GM23338 (cell line): Measurements from ENCODE around the gene ASPM. TPM values are rescaled to one million over a fixed set of nuclear protein-coding genes. Genes with fewer than 3 reads are reported as not detected.

Experiments used
- ATAC-seq: fragments of 200-7000 bp; cut with Tn5 transposase; 3 replicates; pipeline ENCODE4 v1.9.1; 2020
- DNase-seq: peaks from one replicate; pipeline ENCODE4 v3.0.0-alpha.2; 2015; ENCODE audit warnings: low spot score
- H2AFZ ChIP-seq: fragments of 200-600 bp; sonication (generic); 2 replicates; pipeline ENCODE4 v1.8.0; 2016; ENCODE audit warnings: antibody characterized with exemption, mild to moderate bottlenecking, moderate library complexity
- H3F3A ChIP-seq: fragments of 200-600 bp; sonication (generic); replicated peaks from 2 replicates; pipeline ENCODE4 v1.8.0; 2017; ENCODE audit warnings: antibody characterized with exemption, mixed run types, low read depth
- H3K27ac ChIP-seq: fragments of 200-600 bp; sonication (generic); 2 replicates; pipeline ENCODE4 v1.6.1; 2016; ENCODE audit warnings: low read depth
- H3K27me3 ChIP-seq: fragments of 200-600 bp; sonication (generic); 2 replicates; pipeline ENCODE4 v1.8.0; 2016; ENCODE audit warnings: mild to moderate bottlenecking, mixed run types, moderate library complexity; ENCODE audit not compliant: insufficient read depth
- H3K36me3 ChIP-seq: fragments of 200-600 bp; sonication (generic); 2 replicates; pipeline ENCODE4 v1.8.0; 2016; ENCODE audit warnings: mild to moderate bottlenecking; ENCODE audit not compliant: insufficient read depth
- H3K4me1 ChIP-seq: fragments of 200-600 bp; sonication (generic); 2 replicates; pipeline ENCODE4 v1.8.0; 2016; ENCODE audit warnings: mild to moderate bottlenecking, moderate library complexity; ENCODE audit not compliant: insufficient read depth
- H3K4me2 ChIP-seq: fragments of 200-600 bp; sonication (generic); 2 replicates; pipeline ENCODE4 v1.7.1; 2017; ENCODE audit warnings: mixed run types
- H3K4me3 ChIP-seq: fragments of 200-600 bp; sonication (generic); 2 replicates; pipeline ENCODE4 v1.6.1; 2016; ENCODE audit warnings: mixed run types
- H3K79me2 ChIP-seq: fragments of 200-600 bp; sonication (generic); replicated peaks from 2 replicates; pipeline ENCODE4 v1.8.0; 2017; ENCODE audit warnings: mild to moderate bottlenecking; ENCODE audit not compliant: insufficient read depth
- H3K9me2 ChIP-seq: fragments of 200-600 bp; sonication (generic); 2 replicates; pipeline ENCODE4 v1.8.0; 2017; ENCODE audit not compliant: insufficient read depth
- H4K20me1 ChIP-seq: fragments of 200-600 bp; sonication (generic); replicated peaks from 2 replicates; pipeline ENCODE4 v1.8.0; 2017; ENCODE audit warnings: mild to moderate bottlenecking; ENCODE audit not compliant: insufficient read depth
- H3K27ac Mint-ChIP-seq: 2 replicates; pipeline ENCODE4 v1.8.0; 2020; ENCODE audit warnings: inconsistent platforms, mild to moderate bottlenecking, moderate library complexity, mixed read lengths
- H3K27me3 Mint-ChIP-seq: 3 replicates; pipeline ENCODE4 v1.8.0; 2022; ENCODE audit warnings: low read depth, mild to moderate bottlenecking, moderate library complexity, mixed read lengths, inconsistent platforms; ENCODE audit not compliant: insufficient read depth, poor library complexity
- H3K36me3 Mint-ChIP-seq: 3 replicates; pipeline ENCODE4 v1.8.0; 2021; ENCODE audit warnings: low read depth, mild to moderate bottlenecking, inconsistent platforms, moderate library complexity, mixed read lengths
- H3K4me1 Mint-ChIP-seq: 3 replicates; pipeline ENCODE4 v1.8.0; 2020; ENCODE audit warnings: mild to moderate bottlenecking, inconsistent platforms, mixed read lengths
- H3K4me3 Mint-ChIP-seq: 3 replicates; pipeline ENCODE4 v1.8.0; 2021; ENCODE audit warnings: moderate library complexity, mild to moderate bottlenecking, inconsistent platforms, mixed read lengths
- H3K9me3 Mint-ChIP-seq: 3 replicates; pipeline ENCODE4 v1.8.0; 2020; ENCODE audit warnings: moderate library complexity, mild to moderate bottlenecking, inconsistent platforms, mixed read lengths
- EZH2 ChIP-seq: fragments of 200-600 bp; sonication (generic); IDR thresholded peaks from one replicate; pipeline ENCODE4 v1.8.0; 2017; ENCODE audit warnings: antibody characterized with exemption, mild to moderate bottlenecking, low read depth; ENCODE audit not compliant: unreplicated experiment
- EZH2phosphoT487 ChIP-seq: fragments of 200-600 bp; sonication (generic); IDR thresholded peaks from one replicate; pipeline ENCODE4 v1.8.1; 2018; ENCODE audit warnings: antibody characterized with exemption; ENCODE audit not compliant: unreplicated experiment
- JUNB ChIP-seq: IDR thresholded peaks from one replicate; pipeline ENCODE4 v1.6.1; 2016; ENCODE audit warnings: antibody characterized with exemption; ENCODE audit not compliant: unreplicated experiment
- NANOG ChIP-seq: IDR thresholded peaks from 2 replicates; pipeline ENCODE4 v1.6.1; 2016; ENCODE audit warnings: antibody characterized with exemption, borderline replicate concordance
- POLR2AphosphoS5 ChIP-seq: IDR thresholded peaks from 2 replicates; pipeline ENCODE4 v1.6.1; 2016; ENCODE audit warnings: antibody characterized with exemption, low read depth
- STAT1 ChIP-seq: IDR thresholded peaks from one replicate; pipeline ENCODE4 v1.6.1; 2016; ENCODE audit warnings: antibody characterized with exemption; ENCODE audit not compliant: unreplicated experiment
- ZNF114 ChIP-seq: fragments of 250-450 bp; sonication (Bioruptor Pico); IDR thresholded peaks from 2 replicates; pipeline ENCODE4 v1.5.0; 2020; ENCODE audit warnings: mild to moderate bottlenecking, moderate library complexity
- ZNF331 ChIP-seq: fragments of 250-450 bp; sonication (Bioruptor Pico); IDR thresholded peaks from 2 replicates; pipeline ENCODE4 v1.5.0; 2020; ENCODE audit warnings: low read depth, mild to moderate bottlenecking, moderate library complexity
- polyA plus RNA-seq: library from polyadenylated mRNA; unstranded; fragments of >200 nt; fragmentation: Nextera tagmentation; extraction: Ambion mirVana; gene quantifications from 2 replicates; pipeline ENCODE4 v1.2.1, GENCODE V29; 2016
- total RNA-seq: library from RNA; depleted of rRNA; stranded (reverse); fragments of >200 nt; shearing (Covaris generic); gene quantifications from 2 replicates; pipeline ENCODE4 v1.2.3, GENCODE V29; 2014
- TF ChIP-seq, protein P1 (sequence below): IDR thresholded peaks from 2 replicates; pipeline ENCODE4 v1.6.1; 2016; ENCODE audit warnings: antibody characterized with exemption
- TF ChIP-seq, protein P2 (sequence below): IDR thresholded peaks from one replicate; pipeline ENCODE4 v1.6.1; 2018; ENCODE audit warnings: antibody characterized with exemption; ENCODE audit not compliant: unreplicated experiment
- TF ChIP-seq, protein P3 (sequence below), 2 experiments: fragments of 200-600 bp in 1 of 2; sonication (generic) in 1 of 2; conservative IDR thresholded peaks; 2 replicates each; pipeline versions ENCODE4 v1.5.1 to v1.6.1; 2016 to 2017; ENCODE audit warnings: antibody characterized with exemption in 2 of 2, low read depth in 2 of 2, mild to moderate bottlenecking in 2 of 2, moderate library complexity in 1 of 2

The ASPM gene
- total and polyA plus RNA-seq, 2 experiments from 2014 or later = 36.8 to 64.9 TPM

- Mint-ChIP-seq H3K27me3 (no peaks in the 10 kb centered on the region), H3K9me3 (no peaks in the 10 kb centered on the region), H3K4me1 (no peaks in the 10 kb centered on the region), H3K27ac (no peak overlapping the region), H3K36me3 (no peaks in the 10 kb centered on the region), H3K4me3 (no peak overlapping the region)
- Histone ChIP-seq H3F3A (no peaks in the 10 kb centered on the region), H3K79me2 (no peaks in the 10 kb centered on the region), H3K4me2 (no peak overlapping the region), H3K4me1 (no peaks in the 10 kb centered on the region), H3K9me2 (no peaks in the 10 kb centered on the region), H3K36me3 (no peaks in the 10 kb centered on the region), H3K27me3 (no peaks in the 10 kb centered on the region), H4K20me1 (no peaks in the 10 kb centered on the region), H3K4me3 (no peak overlapping the region), H3K27ac (no peak overlapping the region), H2AFZ (no peak overlapping the region)
- ATAC-seq (no peak), DNase-seq (peak; percentile 8)
- TF ChIP-seq, protein P1, sequence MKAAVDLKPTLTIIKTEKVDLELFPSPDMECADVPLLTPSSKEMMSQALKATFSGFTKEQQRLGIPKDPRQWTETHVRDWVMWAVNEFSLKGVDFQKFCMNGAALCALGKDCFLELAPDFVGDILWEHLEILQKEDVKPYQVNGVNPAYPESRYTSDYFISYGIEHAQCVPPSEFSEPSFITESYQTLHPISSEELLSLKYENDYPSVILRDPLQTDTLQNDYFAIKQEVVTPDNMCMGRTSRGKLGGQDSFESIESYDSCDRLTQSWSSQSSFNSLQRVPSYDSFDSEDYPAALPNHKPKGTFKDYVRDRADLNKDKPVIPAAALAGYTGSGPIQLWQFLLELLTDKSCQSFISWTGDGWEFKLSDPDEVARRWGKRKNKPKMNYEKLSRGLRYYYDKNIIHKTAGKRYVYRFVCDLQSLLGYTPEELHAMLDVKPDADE = no peak
- TF ChIP-seq, protein P2, sequence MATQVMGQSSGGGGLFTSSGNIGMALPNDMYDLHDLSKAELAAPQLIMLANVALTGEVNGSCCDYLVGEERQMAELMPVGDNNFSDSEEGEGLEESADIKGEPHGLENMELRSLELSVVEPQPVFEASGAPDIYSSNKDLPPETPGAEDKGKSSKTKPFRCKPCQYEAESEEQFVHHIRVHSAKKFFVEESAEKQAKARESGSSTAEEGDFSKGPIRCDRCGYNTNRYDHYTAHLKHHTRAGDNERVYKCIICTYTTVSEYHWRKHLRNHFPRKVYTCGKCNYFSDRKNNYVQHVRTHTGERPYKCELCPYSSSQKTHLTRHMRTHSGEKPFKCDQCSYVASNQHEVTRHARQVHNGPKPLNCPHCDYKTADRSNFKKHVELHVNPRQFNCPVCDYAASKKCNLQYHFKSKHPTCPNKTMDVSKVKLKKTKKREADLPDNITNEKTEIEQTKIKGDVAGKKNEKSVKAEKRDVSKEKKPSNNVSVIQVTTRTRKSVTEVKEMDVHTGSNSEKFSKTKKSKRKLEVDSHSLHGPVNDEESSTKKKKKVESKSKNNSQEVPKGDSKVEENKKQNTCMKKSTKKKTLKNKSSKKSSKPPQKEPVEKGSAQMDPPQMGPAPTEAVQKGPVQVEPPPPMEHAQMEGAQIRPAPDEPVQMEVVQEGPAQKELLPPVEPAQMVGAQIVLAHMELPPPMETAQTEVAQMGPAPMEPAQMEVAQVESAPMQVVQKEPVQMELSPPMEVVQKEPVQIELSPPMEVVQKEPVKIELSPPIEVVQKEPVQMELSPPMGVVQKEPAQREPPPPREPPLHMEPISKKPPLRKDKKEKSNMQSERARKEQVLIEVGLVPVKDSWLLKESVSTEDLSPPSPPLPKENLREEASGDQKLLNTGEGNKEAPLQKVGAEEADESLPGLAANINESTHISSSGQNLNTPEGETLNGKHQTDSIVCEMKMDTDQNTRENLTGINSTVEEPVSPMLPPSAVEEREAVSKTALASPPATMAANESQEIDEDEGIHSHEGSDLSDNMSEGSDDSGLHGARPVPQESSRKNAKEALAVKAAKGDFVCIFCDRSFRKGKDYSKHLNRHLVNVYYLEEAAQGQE = no peak
- TF ChIP-seq EZH2 (no peak), EZH2phosphoT487 (no peak), POLR2AphosphoS5 (no peak), NANOG (no peak), ZNF114 (CRISPR knock-in tag) (no peak), ZNF331 (CRISPR knock-in tag) (no peak)
- TF ChIP-seq, protein P3, sequence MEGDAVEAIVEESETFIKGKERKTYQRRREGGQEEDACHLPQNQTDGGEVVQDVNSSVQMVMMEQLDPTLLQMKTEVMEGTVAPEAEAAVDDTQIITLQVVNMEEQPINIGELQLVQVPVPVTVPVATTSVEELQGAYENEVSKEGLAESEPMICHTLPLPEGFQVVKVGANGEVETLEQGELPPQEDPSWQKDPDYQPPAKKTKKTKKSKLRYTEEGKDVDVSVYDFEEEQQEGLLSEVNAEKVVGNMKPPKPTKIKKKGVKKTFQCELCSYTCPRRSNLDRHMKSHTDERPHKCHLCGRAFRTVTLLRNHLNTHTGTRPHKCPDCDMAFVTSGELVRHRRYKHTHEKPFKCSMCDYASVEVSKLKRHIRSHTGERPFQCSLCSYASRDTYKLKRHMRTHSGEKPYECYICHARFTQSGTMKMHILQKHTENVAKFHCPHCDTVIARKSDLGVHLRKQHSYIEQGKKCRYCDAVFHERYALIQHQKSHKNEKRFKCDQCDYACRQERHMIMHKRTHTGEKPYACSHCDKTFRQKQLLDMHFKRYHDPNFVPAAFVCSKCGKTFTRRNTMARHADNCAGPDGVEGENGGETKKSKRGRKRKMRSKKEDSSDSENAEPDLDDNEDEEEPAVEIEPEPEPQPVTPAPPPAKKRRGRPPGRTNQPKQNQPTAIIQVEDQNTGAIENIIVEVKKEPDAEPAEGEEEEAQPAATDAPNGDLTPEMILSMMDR (conservative IDR thresholded peaks at IDR 0.05; ENCODE audit: low read depth in 2 of 2) = peak in 1 of 2 experiments; percentile 16; a peak in 2 of 4 replicates
Observed at GRCh38 chr1:197156692-197157091, 10.2 kb upstream of the ASPM start.

DNA sequence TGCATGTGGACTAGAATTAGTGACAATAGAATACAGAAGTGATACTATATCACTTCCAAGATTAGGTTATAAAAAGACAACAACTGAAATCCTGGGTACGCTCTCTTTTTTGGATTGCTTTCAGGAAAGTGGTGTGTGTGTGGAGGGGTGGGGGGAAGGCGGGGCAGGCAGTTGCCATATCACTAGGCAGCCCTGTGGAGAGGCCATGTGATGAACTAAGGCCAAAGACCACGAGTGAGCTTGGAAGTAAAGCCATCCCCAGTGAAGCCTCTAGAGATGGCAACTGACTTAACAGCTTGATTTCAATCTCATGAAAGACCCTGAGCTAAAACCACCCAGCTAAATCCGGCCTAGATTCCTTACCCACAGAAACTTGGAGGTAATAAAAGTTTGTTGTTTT, 6.2 kb upstream of the ASPM start:
- H3K4me1 ChIP-seq = no peaks in the 10 kb centered on the region
- Mint-ChIP-seq H3K36me3 (no peaks in the 10 kb centered on the region), H3K4me1 (no peaks in the 10 kb centered on the region), H3K27ac (no peak overlapping the region), H3K9me3 (no peaks in the 10 kb centered on the region), H3K27me3 (no peaks in the 10 kb centered on the region), H3K4me3 (no peak overlapping the region)
- no peak overlapping the region for H2AFZ ChIP-seq
- ATAC-seq (no peak), DNase-seq (no peak)
- no peak overlapping the region for H3K4me3 ChIP-seq
- H3K79me2 ChIP-seq = no peaks in the 10 kb centered on the region
- H3K27me3 ChIP-seq = no peaks in the 10 kb centered on the region
- TF ChIP-seq JUNB (no peak), STAT1 (no peak), POLR2AphosphoS5 (no peak)
- TF ChIP-seq, protein P1 = no peak
- H3K9me2 ChIP-seq = no peaks in the 10 kb centered on the region
- H3K27ac ChIP-seq = no peak overlapping the region
- H3F3A ChIP-seq = no peaks in the 10 kb centered on the region
- H3K36me3 ChIP-seq = no peaks in the 10 kb centered on the region
- no peak overlapping the region for H3K4me2 ChIP-seq
- no peaks in the 10 kb centered on the region; the same call in 1 of the 2 replicates for H4K20me1 ChIP-seq
